Fibroblast of skin of left quadriceps (primary cell): ENCODE data around the gene COMMD6.
"Not testable (repeated sequence)": the region's sequence is repeated elsewhere in the genome, so short reads cannot be mapped to it uniquely, and the experiment has no call there.

Experiments used
- DNase-seq, 2 experiments: peaks; one replicate each; pipeline ENCODE4 v3.0.0-alpha.2; 2013; ENCODE audit warnings: low read depth in 2 of 2

Gene COMMD6

GRCh38 chr13:75537401-75538365, at the start of gene COMMD6:
COMMD6 (minus strand) TSS chr13:75537841; CDS start chr13:75537805, 36 bp downstream.
- DNase-seq = peak; percentile 77 to 82

- no peak for DNase-seq
Measured at GRCh38 chr13:75585153-75585552, 47.5 kb upstream of the COMMD6 start.

- no peak for DNase-seq
Measured at GRCh38 chr13:75583091-75583490, 45.5 kb upstream of the COMMD6 start.

- no peak for DNase-seq
Measured at GRCh38 chr13:75581874-75582640, 44.4 kb upstream of the COMMD6 start.

GRCh38 chr13:75579529-75579928, 41.9 kb upstream of the COMMD6 start:
- DNase-seq = no peak

GRCh38 chr13:75569576-75569975, 31.9 kb upstream of the COMMD6 start:
- DNase-seq = no peak

GRCh38 chr13:75566658-75567057, 29.0 kb upstream of the COMMD6 start:
- DNase-seq = peak; percentile 40 to 49

GRCh38 chr13:75558145-75558840, 20.7 kb upstream of the COMMD6 start:
- DNase-seq = no peak

- DNase-seq = no peak
Measured at GRCh38 chr13:75556961-75557360, 19.3 kb upstream of the COMMD6 start.

GRCh38 chr13:75555836-75556235, 18.2 kb upstream of the COMMD6 start:
- DNase-seq = no peak

GRCh38 chr13:75554981-75555380, 17.3 kb upstream of the COMMD6 start:
- DNase-seq = no peak

GRCh38 chr13:75554464-75554863, 16.8 kb upstream of the COMMD6 start:
- DNase-seq = no peak

- DNase-seq = peak in 1 of 2 experiments; percentile 29
Measured at GRCh38 chr13:75550159-75550567, 12.5 kb upstream of the COMMD6 start.

GRCh38 chr13:75549262-75550158, 11.9 kb upstream of the COMMD6 start, which contains the start of gene UCHL3:
UCHL3 (plus strand) TSS chr13:75549791; CDS start chr13:75549821, 30 bp downstream.
- DNase-seq = peak; percentile 88 to 89

GRCh38 chr13:75547917-75548316, 10.3 kb upstream of the COMMD6 start:
- no peak for DNase-seq

GRCh38 chr13:75545386-75545785, 7.7 kb upstream of the COMMD6 start:
- not testable (repeated sequence) for DNase-seq

GRCh38 chr13:75544681-75545330, 7.2 kb upstream of the COMMD6 start:
- peak; percentile 71 to 75 for DNase-seq

- DNase-seq = no peak
Measured at GRCh38 chr13:75541961-75542360, 4.3 kb upstream of the COMMD6 start.

- no peak for DNase-seq
Measured at GRCh38 chr13:75541287-75541686, 3.6 kb upstream of the COMMD6 start.

GRCh38 chr13:75533861-75534260, 3.8 kb downstream of the COMMD6 start:
- no peak for DNase-seq
